Gastroesophageal sphincter (tissue), 4 donors: ENCODE data around the gene CDC42. TPM values are rescaled to one million over a fixed set of nuclear protein-coding genes. Genes with fewer than 3 reads are reported as not detected.

Experiments used
- ATAC-seq: fragments of 150-250 bp; one replicate; pipeline ENCODE4 v1.9.1; 2016; ENCODE audit warnings: mild to moderate bottlenecking, moderate library complexity
- H3K27ac ChIP-seq, 4 donors: fragments of 200-600 bp; sonication (generic) in 3 of 4; 1 replicate in 3 of 4; 2 replicates in 1 of 4; pipeline ENCODE4 v1.5.1; 2016 to 2019
- H3K27me3 ChIP-seq: fragments of 200-600 bp; sonication (generic); one replicate; pipeline ENCODE4 v1.5.1; 2019
- H3K36me3 ChIP-seq, 2 donors: fragments of 200-600 bp; sonication (generic); one replicate each; pipeline ENCODE4 v1.5.1; 2019; ENCODE audit warnings: control low read depth in 1 of 2
- H3K4me1 ChIP-seq, 3 donors: fragments of 200-600 bp; sonication (generic); 1 replicate in 2 of 3; 2 replicates in 1 of 3; pipeline ENCODE4 v1.5.1; 2016 to 2019; ENCODE audit warnings: control low read depth in 2 of 3
- H3K4me3 ChIP-seq, 2 donors: fragments of 200-600 bp; sonication (generic); one replicate each; pipeline ENCODE4 v1.5.1; 2019; ENCODE audit warnings: mild to moderate bottlenecking in 1 of 2, moderate library complexity in 1 of 2
- H3K9me3 ChIP-seq, 3 donors: fragments of 200-600 bp; sonication (generic); one replicate each; pipeline ENCODE4 v1.5.1; 2017 to 2019; ENCODE audit warnings: control low read depth in 2 of 3
- CTCF ChIP-seq, 4 experiments: fragments of 200-600 bp in 2 of 4; fragments of 450-650 bp in 2 of 4; sonication (generic) in 1 of 4; IDR thresholded peaks; one replicate each; pipeline ENCODE4 v1.5.1; 2017 to 2019; ENCODE audit warnings: antibody characterized with exemption in 4 of 4, mild to moderate bottlenecking in 2 of 4, moderate library complexity in 2 of 4
- EP300 ChIP-seq: sonication (generic); formaldehyde crosslinking; IDR thresholded peaks from one replicate; pipeline ENCODE4 v1.6.1; 2017; ENCODE audit warnings: antibody characterized with exemption, mild to moderate bottlenecking
- POLR2A ChIP-seq, 2 donors: fragments of 450-650 bp; IDR thresholded peaks; one replicate each; pipeline ENCODE4 v1.6.1; 2017; ENCODE audit warnings: antibody characterized with exemption in 2 of 2, mild to moderate bottlenecking in 2 of 2, moderate library complexity in 1 of 2
- POLR2AphosphoS5 ChIP-seq: sonication (generic); formaldehyde crosslinking; IDR thresholded peaks from one replicate; pipeline ENCODE4 v1.6.1; 2017; ENCODE audit warnings: antibody characterized with exemption
- WGBS, 2 donors: methylation state at CpG; one replicate each; pipeline ENCODE4 v1.1.5; 2018; ENCODE audit warnings: low coverage in 1 of 2; 5-methylcytosine and 5-hydroxymethylcytosine counted together
- small RNA-seq, 4 donors: library from RNA; depleted of rRNA; stranded (forward); fragments of <200 nt; gene quantifications; one replicate each; pipeline ENCODE3, GENCODE V24; 2016
- total RNA-seq, 4 donors: library from RNA; depleted of rRNA; stranded (reverse); fragments of >200 nt; gene quantifications; one replicate each; pipeline ENCODE4 v1.1.0, GENCODE V29; 2016

The CDC42 gene
- total RNA-seq, 4 donors from 2014 or later: 190 to 309 (median 205) TPM

DNA sequence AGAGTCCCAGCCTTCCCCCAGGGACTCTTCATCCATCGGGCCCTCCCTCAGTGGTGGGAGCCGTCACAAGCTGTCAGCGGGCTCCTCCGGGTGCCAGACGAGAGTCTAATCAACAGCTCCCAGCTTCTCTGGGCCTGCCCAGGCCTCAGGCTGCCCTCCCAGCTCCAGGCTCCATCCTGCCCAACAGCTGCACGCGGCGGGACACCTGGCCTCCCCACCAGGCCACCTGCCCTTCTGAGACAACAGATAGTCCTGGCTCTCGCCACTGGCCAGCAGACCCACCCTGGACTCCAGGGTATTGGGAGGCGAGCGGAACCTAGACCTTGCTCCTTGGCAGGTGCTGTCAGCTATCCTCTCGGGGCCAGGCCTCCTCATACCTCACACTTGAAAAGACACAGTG is 87.3 kb downstream of the CDC42 start:
- Histone ChIP-seq H3K4me1 (peaks cover 0 to 24% (median 13%) of the 10 kb centered on the region in 3 donors), H3K36me3 (no peaks in the 10 kb centered on the region), H3K27ac (no peak overlapping the region), H3K27me3 (peaks cover 84% of the 10 kb centered on the region), H3K4me3 (no peak overlapping the region), H3K9me3 (no peaks in the 10 kb centered on the region)
- WGBS, 2 donors: no CpG with 5 or more reads among the region's 12 CpGs
- no peak for ATAC-seq
- TF ChIP-seq POLR2A (IDR thresholded peaks at IDR 0.05) (no peak), EP300 (no peak), CTCF (IDR thresholded peaks at IDR 0.05) (no peak), POLR2AphosphoS5 (no peak)

Small RNAs within 50 kb of the gene (small RNA-seq; reads per million reads assigned to genes)
- gene RN7SL186P (0 reads per million in 4 donors), gene RNU6-776P (0 reads per million in 4 donors)

Other genes with a start within 250 kb of the CDC42 start
- gene LDLRAD2, start 240.4 kb upstream of the CDC42 start, total RNA-seq: under 1 TPM in 1 of 4 donors, not detected in 3; 0.08 TPM
- gene HSPG2, start 115.4 kb upstream of the CDC42 start, total RNA-seq: 1,000 to 10,000 TPM in 1 of 4 donors, 100 to 1,000 TPM in 3; 311 to 1,021 (median 351) TPM
- not detected for gene CELA3B, start 75.7 kb upstream of the CDC42 start, total RNA-seq
- gene CELA3A, start 51.1 kb upstream of the CDC42 start, total RNA-seq: not detected
- under 1 TPM in 3 of 4 donors, not detected in 1; 0.12 to 0.27 (median 0.27) TPM for gene WNT4, start 90.4 kb downstream of the CDC42 start, total RNA-seq